Keratinocyte (primary cell): ENCODE results near the gene SDHAF1. TPM values are rescaled to one million over a fixed set of nuclear protein-coding genes. Genes with fewer than 3 reads are reported as not detected.
"Not testable (repeated sequence)": the region's sequence is repeated elsewhere in the genome, so short reads cannot be mapped to it uniquely, and the experiment has no call there.

Experiments used
- DNase-seq: peaks from one replicate; pipeline ENCODE4 v3.0.0-alpha.2; 2011; ENCODE audit warnings: low read depth, missing footprints, low spot score
- FAIRE-seq: peaks from 2 replicates; lab custom pipeline; 2011; peaks lifted over from hg19 to GRCh38; lab: Jason Lieb, UNC
- H2AFZ ChIP-seq: 2 replicates; pipeline ENCODE4 v1.6.0; 2012; ENCODE audit warnings: low read length, control low read depth, inconsistent platforms; ENCODE audit not compliant: control insufficient read depth
- H3K27ac ChIP-seq: 2 replicates; pipeline ENCODE4 v1.5.1; 2011; ENCODE audit warnings: low read length; ENCODE audit not compliant: control insufficient read depth, insufficient read depth
- H3K27me3 ChIP-seq: 3 replicates; pipeline ENCODE4 v1.6.0; 2011; ENCODE audit warnings: low read length; ENCODE audit not compliant: control insufficient read depth, insufficient read depth; ENCODE audit errors: extremely low read depth
- H3K36me3 ChIP-seq, 2 experiments: 2 replicates in 1 of 2; 3 replicates in 1 of 2; pipeline ENCODE4 v1.5.1; 2011; ENCODE audit warnings: low read length in 2 of 2, mild to moderate bottlenecking in 1 of 2; ENCODE audit not compliant: control insufficient read depth in 2 of 2, insufficient read depth in 2 of 2; ENCODE audit errors: extremely low read depth in 1 of 2
- H3K4me1 ChIP-seq: 3 replicates; pipeline ENCODE4 v1.5.1; 2011; ENCODE audit warnings: low read length; ENCODE audit not compliant: control insufficient read depth, insufficient read depth; ENCODE audit errors: extremely low read depth
- H3K4me2 ChIP-seq: 3 replicates; pipeline ENCODE4 v1.6.0; 2011; ENCODE audit warnings: low read depth, low read length; ENCODE audit not compliant: control insufficient read depth, insufficient read depth; ENCODE audit errors: extremely low read depth
- H3K4me3 ChIP-seq, 3 experiments: fragments of 200-600 bp in 1 of 3; sonication (generic) in 1 of 3; 2 replicates in 2 of 3; 3 replicates in 1 of 3; pipeline ENCODE4 v1.5.1; 2011 to 2016; ENCODE audit warnings: low read length in 3 of 3, mild to moderate bottlenecking in 3 of 3, control low read depth in 2 of 3, inconsistent platforms in 1 of 3, low read depth in 1 of 3, mixed read lengths in 1 of 3, mixed run types in 1 of 3, moderate library complexity in 1 of 3; ENCODE audit not compliant: control insufficient read depth in 2 of 3, insufficient read depth in 2 of 3; ENCODE audit errors: extremely low read depth in 1 of 3
- H3K79me2 ChIP-seq: 2 replicates; pipeline ENCODE4 v1.6.0; 2012; ENCODE audit warnings: low read length; ENCODE audit not compliant: control insufficient read depth, insufficient read depth
- H3K9ac ChIP-seq: 3 replicates; pipeline ENCODE4 v1.6.0; 2011; ENCODE audit warnings: low read length; ENCODE audit not compliant: control insufficient read depth, insufficient read depth; ENCODE audit errors: extremely low read depth
- H3K9me1 ChIP-seq: 3 replicates; pipeline ENCODE4 v1.6.0; 2011; ENCODE audit warnings: low read length; ENCODE audit not compliant: control insufficient read depth, insufficient read depth; ENCODE audit errors: extremely low read depth
- H3K9me3 ChIP-seq: 2 replicates; pipeline ENCODE4 v1.5.1; 2012; ENCODE audit warnings: low read depth, low read length; ENCODE audit not compliant: control insufficient read depth
- H4K20me1 ChIP-seq: 3 replicates; pipeline ENCODE4 v1.6.0; 2011; ENCODE audit warnings: low read length; ENCODE audit not compliant: control insufficient read depth, insufficient read depth; ENCODE audit errors: extremely low read depth
- EZH2 ChIP-seq: IDR thresholded peaks from one replicate; pipeline ENCODE4 v1.6.1; 2012; ENCODE audit warnings: inconsistent platforms, mild to moderate bottlenecking, low read length, moderate library complexity
- dilution Hi-C: fragments of 300-500 bp; cut with MboI; formaldehyde crosslinking; loops from one replicate; pipeline ENCODE4 v1.7.0; 2020; ENCODE audit warnings: low sequenced_read_pairs; ENCODE audit not compliant: extremely low pct_ligation_motif_present
- polyA plus RNA-seq, 5 experiments: library from polyadenylated mRNA; depleted of rRNA in 3 of 5; stranded (reverse) in 3 of 5; stranded (forward) in 1 of 5; unstranded in 1 of 5; fragments of >200 nt; gene quantifications; 1 replicate in 1 of 5; 2 replicates in 3 of 5; 3 replicates in 1 of 5; pipeline versions ENCODE4 v1.2.1 to v1.2.3, GENCODE V29; 2011 to 2012; ENCODE audit warnings: missing spikeins in 2 of 5, low read depth in 1 of 5, low replicate concordance in 1 of 5
- TF ChIP-seq, protein P1 (sequence below), 3 experiments: IDR thresholded peaks in 1 of 3; conservative IDR thresholded peaks in 1 of 3; optimal IDR thresholded peaks in 1 of 3; 2 replicates in 2 of 3; 3 replicates in 1 of 3; pipeline versions ENCODE3 to v1.5.1; 2011; ENCODE audit warnings: low read length in 3 of 3, mild to moderate bottlenecking in 3 of 3, moderate library complexity in 2 of 3, control low read depth in 1 of 3, inconsistent platforms in 1 of 3; ENCODE audit not compliant: insufficient read depth in 2 of 3; ENCODE audit errors: extremely low read depth in 1 of 3

The SDHAF1 gene
- polyA plus RNA-seq, 1 donor (not counting 4 experiments of a cell fraction or from before 2014, with no cell fraction given): 7.3 TPM

GRCh38 chr19:35978832-35979365, 16.1 kb upstream of the SDHAF1 start:
- no peak for FAIRE-seq
- H3K4me3 ChIP-seq: no peak overlapping the region
- no peak overlapping the region for H3K27ac ChIP-seq
- no peaks in the 10 kb centered on the region for H3K79me2 ChIP-seq
- no peaks in the 10 kb centered on the region for H3K9me3 ChIP-seq
- no peak for TF ChIP-seq EZH2
- TF ChIP-seq, protein P1, sequence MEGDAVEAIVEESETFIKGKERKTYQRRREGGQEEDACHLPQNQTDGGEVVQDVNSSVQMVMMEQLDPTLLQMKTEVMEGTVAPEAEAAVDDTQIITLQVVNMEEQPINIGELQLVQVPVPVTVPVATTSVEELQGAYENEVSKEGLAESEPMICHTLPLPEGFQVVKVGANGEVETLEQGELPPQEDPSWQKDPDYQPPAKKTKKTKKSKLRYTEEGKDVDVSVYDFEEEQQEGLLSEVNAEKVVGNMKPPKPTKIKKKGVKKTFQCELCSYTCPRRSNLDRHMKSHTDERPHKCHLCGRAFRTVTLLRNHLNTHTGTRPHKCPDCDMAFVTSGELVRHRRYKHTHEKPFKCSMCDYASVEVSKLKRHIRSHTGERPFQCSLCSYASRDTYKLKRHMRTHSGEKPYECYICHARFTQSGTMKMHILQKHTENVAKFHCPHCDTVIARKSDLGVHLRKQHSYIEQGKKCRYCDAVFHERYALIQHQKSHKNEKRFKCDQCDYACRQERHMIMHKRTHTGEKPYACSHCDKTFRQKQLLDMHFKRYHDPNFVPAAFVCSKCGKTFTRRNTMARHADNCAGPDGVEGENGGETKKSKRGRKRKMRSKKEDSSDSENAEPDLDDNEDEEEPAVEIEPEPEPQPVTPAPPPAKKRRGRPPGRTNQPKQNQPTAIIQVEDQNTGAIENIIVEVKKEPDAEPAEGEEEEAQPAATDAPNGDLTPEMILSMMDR (optimal IDR thresholded peaks at IDR 0.05 in 1 of 3, IDR thresholded peaks at IDR 0.05 in 1 of 3, conservative IDR thresholded peaks at IDR 0.05 in 1 of 3; ENCODE audit: extremely low read depth in 1 of 3, insufficient read depth in 2 of 3, low read length in 3 of 3): no peak
- no peaks in the 10 kb centered on the region for H3K9me1 ChIP-seq
- H3K9ac ChIP-seq: no peak overlapping the region
- dilution Hi-C loops: no loop called here
- no peaks in the 10 kb centered on the region for H4K20me1 ChIP-seq
- H2AFZ ChIP-seq: no peak overlapping the region
- no peaks in the 10 kb centered on the region for H3K4me1 ChIP-seq
- H3K4me2 ChIP-seq: no peak overlapping the region
- DNase-seq: no peak
- H3K36me3 ChIP-seq: no peaks in the 10 kb centered on the region
- H3K27me3 ChIP-seq: peaks cover 6% of the 10 kb centered on the region

DNA sequence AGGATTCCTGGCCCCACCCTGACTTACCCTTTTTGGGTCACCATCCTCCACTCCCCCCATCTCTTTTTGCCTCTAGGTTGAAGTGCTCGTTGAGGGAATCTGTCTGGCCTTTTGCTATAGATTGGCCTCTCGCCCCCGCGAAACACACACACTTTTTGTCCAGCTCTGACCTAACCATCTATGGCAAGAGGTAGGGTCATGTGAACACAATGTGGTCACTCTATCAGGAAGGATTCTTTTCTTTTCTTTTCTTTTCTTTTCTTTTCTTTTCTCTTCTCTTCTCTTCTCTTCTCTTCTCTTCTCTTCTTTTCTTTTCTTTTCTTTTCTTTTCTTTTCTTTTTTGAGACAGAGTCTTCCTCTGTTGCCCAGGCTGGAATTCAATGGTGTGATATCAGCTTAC, 14.0 kb upstream of the SDHAF1 start:
- H3K36me3 ChIP-seq, H3K9ac ChIP-seq, H3K79me2 ChIP-seq, DNase-seq, H3K9me3 ChIP-seq, H3K27me3 ChIP-seq, FAIRE-seq, H3K4me1 ChIP-seq, H3K4me2 ChIP-seq, dilution Hi-C loops, H3K27ac ChIP-seq, H2AFZ ChIP-seq, H3K9me1 ChIP-seq, H3K4me3 ChIP-seq, H4K20me1 ChIP-seq: not testable (repeated sequence)

GRCh38 chr19:35983177-35983576, 11.8 kb upstream of the SDHAF1 start:
- no peaks in the 10 kb centered on the region for H3K36me3 ChIP-seq
- H3K27me3 ChIP-seq: peaks cover 8% of the 10 kb centered on the region
- no peaks in the 10 kb centered on the region for H3K79me2 ChIP-seq
- no peak for DNase-seq
- no peak overlapping the region for H3K4me3 ChIP-seq
- dilution Hi-C loops: no loop called here
- no peak overlapping the region for H3K27ac ChIP-seq
- no peaks in the 10 kb centered on the region for H3K4me1 ChIP-seq
- no peaks in the 10 kb centered on the region for H3K9me1 ChIP-seq
- FAIRE-seq: no peak
- no peaks in the 10 kb centered on the region for H3K9me3 ChIP-seq
- no peak overlapping the region for H3K9ac ChIP-seq
- no peak overlapping the region for H2AFZ ChIP-seq
- TF ChIP-seq, protein P1 (optimal IDR thresholded peaks at IDR 0.05 in 1 of 3, IDR thresholded peaks at IDR 0.05 in 1 of 3, conservative IDR thresholded peaks at IDR 0.05 in 1 of 3; ENCODE audit: extremely low read depth in 1 of 3, insufficient read depth in 2 of 3, low read length in 3 of 3): no peak
- no peak for TF ChIP-seq EZH2
- no peaks in the 10 kb centered on the region for H4K20me1 ChIP-seq
- H3K4me2 ChIP-seq: no peak overlapping the region
